Esophagus squamous epithelium (tissue), 4 donors: ENCODE measurements around the gene TNFRSF11A.

Experiments used
- CTCF ChIP-seq, 6 experiments: fragments of 450-650 bp in 4 of 6; fragments of 200-600 bp in 2 of 6; sonication (generic) in 2 of 6; IDR thresholded peaks; one replicate each; pipeline ENCODE4 v1.5.1; 2016 to 2019; ENCODE audit warnings: antibody characterized with exemption in 6 of 6, mild to moderate bottlenecking in 4 of 6, moderate library complexity in 4 of 6
- POLR2A ChIP-seq, 4 donors: fragments of 450-650 bp; IDR thresholded peaks; one replicate each; pipeline ENCODE4 v1.6.1; 2017; ENCODE audit warnings: antibody characterized with exemption in 4 of 4, mild to moderate bottlenecking in 4 of 4, moderate library complexity in 3 of 4

- TF ChIP-seq CTCF (IDR thresholded peaks at IDR 0.05) = no peak
- no peak for TF ChIP-seq POLR2A (IDR thresholded peaks at IDR 0.05)
Measured at GRCh38 chr18:62388855-62389760, 64.0 kb downstream of the TNFRSF11A start.
